Effector memory CD4-positive, alpha-beta T cell (primary cell): ENCODE data around the gene CBX5.
"Not testable (repeated sequence)": the region's sequence is repeated elsewhere in the genome, so short reads cannot be mapped to it uniquely, and the experiment has no call there.

Experiments
- DNase-seq, 3 donors: peaks; one replicate each; pipeline ENCODE4 v3.0.0-alpha.2; 2020
- H3K27ac ChIP-seq: 2 replicates; pipeline ENCODE4 v1.7.0; 2013; ENCODE audit warnings: mild to moderate bottlenecking, low read length, moderate library complexity; ENCODE audit not compliant: insufficient read depth, poor library complexity, severe bottlenecking
- H3K27me3 ChIP-seq: replicated peaks from 2 replicates; pipeline ENCODE4 v1.7.0; 2013; ENCODE audit warnings: mild to moderate bottlenecking, low read length; ENCODE audit not compliant: insufficient read depth, control insufficient read depth, poor library complexity, severe bottlenecking
- H3K36me3 ChIP-seq: 2 replicates; pipeline ENCODE4 v1.7.0; 2013; ENCODE audit warnings: mild to moderate bottlenecking, low read length, moderate library complexity; ENCODE audit not compliant: control insufficient read depth, insufficient read depth
- H3K4me1 ChIP-seq: 2 replicates; pipeline ENCODE4 v1.7.0; 2013; ENCODE audit warnings: low read length, mild to moderate bottlenecking; ENCODE audit not compliant: control insufficient read depth, insufficient read depth, poor library complexity, severe bottlenecking
- H3K4me3 ChIP-seq: 2 replicates; pipeline ENCODE4 v1.7.0; 2013; ENCODE audit warnings: low read length, low read depth, mild to moderate bottlenecking; ENCODE audit not compliant: insufficient read depth, poor library complexity, severe bottlenecking
- H3K9me3 ChIP-seq: 2 replicates; pipeline ENCODE4 v1.7.0; 2013; ENCODE audit warnings: mild to moderate bottlenecking, low read length, moderate library complexity; ENCODE audit not compliant: control insufficient read depth
- total RNA-seq, 3 donors: gene quantifications; one replicate each; lab custom pipeline; 2026; lab: John Stamatoyannopoulos, UW

Gene CBX5
- total RNA-seq = 70.9 to 106 (median 85.8) reads per million in 3 donors

GRCh38 chr12:54279632-54280467, at the start of gene CBX5:
CBX5 (minus strand) TSS chr12:54280122; CDS start chr12:54257650, 22,472 bp downstream.
- Histone ChIP-seq H3K36me3 (peaks cover 32% of the 10 kb centered on the region), H3K27ac (peak within 1 kb of the TSS; percentile 96), H3K27me3 (no peaks in the 10 kb centered on the region), H3K4me1 (peaks cover 42% of the 10 kb centered on the region), H3K4me3 (peak within 1 kb of the TSS; percentile 85), H3K9me3 (no peaks in the 10 kb centered on the region)
- peak; percentile 99 to 100 (median 100) for DNase-seq

- Histone ChIP-seq H3K4me3 (no peak overlapping the region), H3K9me3 (no peaks in the 10 kb centered on the region), H3K27me3 (no peaks in the 10 kb centered on the region), H3K36me3 (no peaks in the 10 kb centered on the region), H3K27ac (no peak overlapping the region), H3K4me1 (peaks cover 34% of the 10 kb centered on the region)
- no peak for DNase-seq
These were observed 48.8 kb upstream of the CBX5 start for GRCh38 chr12:54328595-54329337.

- H3K27me3 ChIP-seq, DNase-seq, H3K9me3 ChIP-seq, H3K36me3 ChIP-seq: not testable (repeated sequence)
- Histone ChIP-seq H3K4me1 (peaks cover 18% of the 10 kb centered on the region), H3K27ac (peak overlapping the region; percentile 79), H3K4me3 (peak overlapping the region; percentile 78)
These were observed 45.7 kb upstream of the CBX5 start for GRCh38 chr12:54325442-54326109.

- Histone ChIP-seq H3K27ac (peak within 1 kb of the TSS; percentile 79), H3K4me3 (peak within 1 kb of the TSS; percentile 78), H3K4me1 (peaks cover 14% of the 10 kb centered on the region), H3K36me3 (no peaks in the 10 kb centered on the region), H3K9me3 (no peaks in the 10 kb centered on the region), H3K27me3 (no peaks in the 10 kb centered on the region)
- peak; percentile 88 to 94 (median 92) for DNase-seq
These were observed 44.9 kb upstream of the CBX5 start, which contains the start of gene COPZ1 for GRCh38 chr12:54324617-54325441. COPZ1 (plus strand) TSS chr12:54325131; CDS start chr12:54325164, 33 bp downstream.

- H3K27ac ChIP-seq = no peak overlapping the region
- no peak overlapping the region for H3K4me3 ChIP-seq
- H3K36me3 ChIP-seq = no peaks in the 10 kb centered on the region
- no peaks in the 10 kb centered on the region for H3K9me3 ChIP-seq
- DNase-seq = no peak
- peaks cover 9% of the 10 kb centered on the region for H3K4me1 ChIP-seq
- H3K27me3 ChIP-seq = no peaks in the 10 kb centered on the region
These were observed 41.4 kb upstream of the CBX5 start for GRCh38 chr12:54321363-54321762.

- not testable (repeated sequence) for H3K27me3 ChIP-seq, H3K4me1 ChIP-seq, H3K36me3 ChIP-seq, H3K9me3 ChIP-seq, H3K27ac ChIP-seq, H3K4me3 ChIP-seq, DNase-seq
These were observed 32.4 kb upstream of the CBX5 start for GRCh38 chr12:54312309-54312708.

GRCh38 chr12:54311051-54311450, 31.1 kb upstream of the CBX5 start:
- DNase-seq = no peak
- Histone ChIP-seq H3K4me3 (no peak overlapping the region), H3K4me1 (no peaks in the 10 kb centered on the region), H3K9me3 (no peaks in the 10 kb centered on the region), H3K27me3 (no peaks in the 10 kb centered on the region), H3K27ac (no peak overlapping the region), H3K36me3 (no peaks in the 10 kb centered on the region)

GRCh38 chr12:54306925-54307741, 27.2 kb upstream of the CBX5 start:
- Histone ChIP-seq H3K27me3 (no peaks in the 10 kb centered on the region), H3K4me3 (no peak overlapping the region), H3K27ac (no peak overlapping the region)

More at GRCh38 chr12:54306925-54307741, 27.2 kb upstream of the CBX5 start:
- no peaks in the 10 kb centered on the region for H3K36me3 ChIP-seq
- no peak for DNase-seq
- no peaks in the 10 kb centered on the region for H3K4me1 ChIP-seq
- H3K9me3 ChIP-seq = no peaks in the 10 kb centered on the region
